Stimulated activated naive CD8-positive, alpha-beta T cell treated with anti-CD3 and anti-CD28 coated beads, Interleukin-15, Interleukin-2, amounts not matched to agents 100 ng/mL and 50 ng/mL, for 24 hours (primary cell): Measurements from ENCODE around the gene HSPA2.
"Not testable (repeated sequence)": the region's sequence is repeated elsewhere in the genome, so short reads cannot be mapped to it uniquely, and the experiment has no call there.

ENCODE experiments used
- H3K27ac Mint-ChIP-seq: one replicate; pipeline ENCODE4 v1.8.0; 2021; ENCODE audit warnings: mild to moderate bottlenecking, mixed read lengths
- H3K27me3 Mint-ChIP-seq: one replicate; pipeline ENCODE4 v1.8.0; 2021; ENCODE audit warnings: mixed read lengths
- H3K36me3 Mint-ChIP-seq: one replicate; pipeline ENCODE4 v1.8.0; 2021; ENCODE audit warnings: low read depth, mixed read lengths
- H3K4me1 Mint-ChIP-seq: one replicate; pipeline ENCODE4 v1.8.0; 2021; ENCODE audit warnings: low read depth, mixed read lengths
- H3K4me3 Mint-ChIP-seq: one replicate; pipeline ENCODE4 v1.8.0; 2021; ENCODE audit warnings: mild to moderate bottlenecking, mixed read lengths
- H3K9me3 Mint-ChIP-seq: one replicate; pipeline ENCODE4 v1.8.0; 2021; ENCODE audit warnings: mixed read lengths

The HSPA2 gene

GRCh38 chr14:64541261-64541971 lies 875 bp downstream of the HSPA2 start:
- Mint-ChIP-seq H3K27me3 (peaks cover 42% of the 10 kb centered on the region), H3K27ac (no peak overlapping the region), H3K4me1 (peaks cover 38% of the 10 kb centered on the region), H3K9me3 (no peaks in the 10 kb centered on the region), H3K36me3 (no peaks in the 10 kb centered on the region), H3K4me3 (peak overlapping the region; percentile 85)

GRCh38 chr14:64541972-64542835 lies 1.7 kb downstream of the HSPA2 start:
- Mint-ChIP-seq H3K9me3 (no peaks in the 10 kb centered on the region), H3K4me3 (peak overlapping the region; percentile 85), H3K27me3 (peaks cover 42% of the 10 kb centered on the region), H3K4me1 (peaks cover 38% of the 10 kb centered on the region), H3K27ac (no peak overlapping the region), H3K36me3 (no peaks in the 10 kb centered on the region)

GRCh38 chr14:64542836-64543201 lies 2.3 kb downstream of the HSPA2 start:
- Mint-ChIP-seq H3K36me3 (no peaks in the 10 kb centered on the region), H3K4me1 (peaks cover 38% of the 10 kb centered on the region), H3K27me3 (peaks cover 42% of the 10 kb centered on the region), H3K27ac (no peak overlapping the region), H3K4me3 (peak overlapping the region; percentile 85), H3K9me3 (no peaks in the 10 kb centered on the region)

- Mint-ChIP-seq H3K36me3 (no peaks in the 10 kb centered on the region), H3K27ac (no peak overlapping the region), H3K4me3 (no peak overlapping the region), H3K27me3 (peaks cover 48% of the 10 kb centered on the region), H3K4me1 (peaks cover 37% of the 10 kb centered on the region), H3K9me3 (no peaks in the 10 kb centered on the region)
These were observed 4.2 kb downstream of the HSPA2 start for GRCh38 chr14:64544607-64545312.

GRCh38 chr14:64549016-64549415 lies 8.5 kb downstream of the HSPA2 start:
- Mint-ChIP-seq H3K27ac (no peak overlapping the region), H3K27me3 (peaks cover 32% of the 10 kb centered on the region), H3K4me3 (peak overlapping the region; percentile 5)

GRCh38 chr14:64549791-64550620 lies 9.5 kb downstream of the HSPA2 start, which contains the start of gene PPP1R36:
Gene PPP1R36, plus strand, starts transcription at chr14:64549961. Its CDS starts 37 bp downstream, at chr14:64549998.
- Mint-ChIP-seq H3K4me1 (peaks cover 13% of the 10 kb centered on the region), H3K9me3 (no peaks in the 10 kb centered on the region), H3K27me3 (peaks cover 29% of the 10 kb centered on the region), H3K36me3 (no peaks in the 10 kb centered on the region), H3K4me3 (peak within 1 kb of the TSS; percentile 66), H3K27ac (no peak within 1 kb of the TSS)

More at GRCh38 chr14:64549016-64549415, 8.5 kb downstream of the HSPA2 start:
- Mint-ChIP-seq H3K4me1 (peaks cover 13% of the 10 kb centered on the region), H3K9me3 (no peaks in the 10 kb centered on the region), H3K36me3 (no peaks in the 10 kb centered on the region)

GRCh38 chr14:64550621-64551333 lies 10.2 kb downstream of the HSPA2 start:
- H3K27me3 Mint-ChIP-seq = peaks cover 29% of the 10 kb centered on the region
- peak overlapping the region; percentile 51 for H3K4me3 Mint-ChIP-seq
- no peak overlapping the region for H3K27ac Mint-ChIP-seq

GRCh38 chr14:64554556-64554955 lies 14.0 kb downstream of the HSPA2 start:
- no peak overlapping the region for H3K27ac Mint-ChIP-seq
- H3K4me1 Mint-ChIP-seq = peaks cover 7% of the 10 kb centered on the region
- H3K27me3 Mint-ChIP-seq = peaks cover 19% of the 10 kb centered on the region
- H3K9me3 Mint-ChIP-seq = no peaks in the 10 kb centered on the region
- no peaks in the 10 kb centered on the region for H3K36me3 Mint-ChIP-seq
- H3K4me3 Mint-ChIP-seq = no peak overlapping the region

More at GRCh38 chr14:64550621-64551333, 10.2 kb downstream of the HSPA2 start:
- no peaks in the 10 kb centered on the region for H3K9me3 Mint-ChIP-seq
- peaks cover 13% of the 10 kb centered on the region for H3K4me1 Mint-ChIP-seq
- H3K36me3 Mint-ChIP-seq = no peaks in the 10 kb centered on the region

- peaks cover 4% of the 10 kb centered on the region for H3K27me3 Mint-ChIP-seq
- H3K4me1 Mint-ChIP-seq = no peaks in the 10 kb centered on the region
- H3K4me3 Mint-ChIP-seq = no peak overlapping the region
- no peaks in the 10 kb centered on the region for H3K36me3 Mint-ChIP-seq
- H3K9me3 Mint-ChIP-seq = no peaks in the 10 kb centered on the region
- no peak overlapping the region for H3K27ac Mint-ChIP-seq
These were observed 16.0 kb downstream of the HSPA2 start for GRCh38 chr14:64556526-64556925.

- not testable (repeated sequence) for H3K27me3 Mint-ChIP-seq, H3K9me3 Mint-ChIP-seq, H3K36me3 Mint-ChIP-seq, H3K4me3 Mint-ChIP-seq, H3K27ac Mint-ChIP-seq, H3K4me1 Mint-ChIP-seq
These were observed 17.7 kb downstream of the HSPA2 start for GRCh38 chr14:64558216-64558615.

- no peaks in the 10 kb centered on the region for H3K9me3 Mint-ChIP-seq
- H3K27ac Mint-ChIP-seq = no peak overlapping the region
- no peak overlapping the region for H3K4me3 Mint-ChIP-seq
- peaks cover 5% of the 10 kb centered on the region for H3K27me3 Mint-ChIP-seq
- no peaks in the 10 kb centered on the region for H3K36me3 Mint-ChIP-seq
- H3K4me1 Mint-ChIP-seq = no peaks in the 10 kb centered on the region
These were observed 21.1 kb downstream of the HSPA2 start for GRCh38 chr14:64561631-64562030.

- no peaks in the 10 kb centered on the region for H3K4me1 Mint-ChIP-seq
- no peaks in the 10 kb centered on the region for H3K9me3 Mint-ChIP-seq
- H3K27me3 Mint-ChIP-seq = peaks cover 5% of the 10 kb centered on the region
- no peaks in the 10 kb centered on the region for H3K36me3 Mint-ChIP-seq
- H3K4me3 Mint-ChIP-seq = no peak overlapping the region
- no peak overlapping the region for H3K27ac Mint-ChIP-seq
These were observed 21.9 kb downstream of the HSPA2 start for GRCh38 chr14:64562436-64562835.

- H3K36me3 Mint-ChIP-seq = no peaks in the 10 kb centered on the region
- H3K4me3 Mint-ChIP-seq = no peak overlapping the region
- no peaks in the 10 kb centered on the region for H3K9me3 Mint-ChIP-seq
- H3K27me3 Mint-ChIP-seq = peaks cover 5% of the 10 kb centered on the region
- no peaks in the 10 kb centered on the region for H3K4me1 Mint-ChIP-seq
- no peak overlapping the region for H3K27ac Mint-ChIP-seq
These were observed 23.2 kb downstream of the HSPA2 start for GRCh38 chr14:64563696-64564095.

- H3K4me1 Mint-ChIP-seq = no peaks in the 10 kb centered on the region
- H3K9me3 Mint-ChIP-seq = no peaks in the 10 kb centered on the region
- H3K27me3 Mint-ChIP-seq = peaks cover 5% of the 10 kb centered on the region
- no peak overlapping the region for H3K4me3 Mint-ChIP-seq
- H3K36me3 Mint-ChIP-seq = no peaks in the 10 kb centered on the region
- no peak overlapping the region for H3K27ac Mint-ChIP-seq
These were observed 26.1 kb downstream of the HSPA2 start for GRCh38 chr14:64566651-64567122.
